LNCaP clone FGC (cell line): Measurements from ENCODE around the gene ADAM17.

Experiments
- DNase-seq: peaks from one replicate; pipeline ENCODE4 v3.0.0-alpha.2; 2011; ENCODE audit warnings: low read depth
- H3K4me3 ChIP-seq: 2 replicates; pipeline ENCODE4 v1.5.1; 2011; ENCODE audit warnings: mild to moderate bottlenecking, low read depth, low read length, control low read depth
- TF ChIP-seq, protein P1 (sequence below): IDR thresholded peaks from 2 replicates; pipeline ENCODE4 v1.5.1; 2012; ENCODE audit warnings: mild to moderate bottlenecking; ENCODE audit not compliant: control insufficient read depth, insufficient read depth; ENCODE audit errors: extremely low read depth

Gene ADAM17

DNA sequence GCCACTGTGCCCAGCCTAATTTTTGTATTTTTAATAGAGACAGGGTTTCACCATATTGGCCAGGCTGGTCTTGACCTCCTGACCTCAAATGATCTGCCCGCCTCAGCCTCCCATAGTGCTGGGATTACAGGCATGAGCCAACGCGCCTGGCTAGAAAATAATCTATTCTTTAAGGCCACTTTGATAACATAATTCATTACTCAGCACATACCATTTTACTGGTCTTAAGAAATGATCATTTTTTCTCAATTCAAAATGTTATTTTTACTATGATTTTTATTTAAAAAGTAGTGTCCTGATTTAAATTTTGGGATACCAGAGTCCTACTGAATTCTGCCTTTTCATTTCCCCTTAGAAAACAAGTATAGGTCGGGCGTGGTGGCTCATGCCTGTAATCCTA is 27.0 kb upstream of the ADAM17 start:
- no peak for DNase-seq

DNA sequence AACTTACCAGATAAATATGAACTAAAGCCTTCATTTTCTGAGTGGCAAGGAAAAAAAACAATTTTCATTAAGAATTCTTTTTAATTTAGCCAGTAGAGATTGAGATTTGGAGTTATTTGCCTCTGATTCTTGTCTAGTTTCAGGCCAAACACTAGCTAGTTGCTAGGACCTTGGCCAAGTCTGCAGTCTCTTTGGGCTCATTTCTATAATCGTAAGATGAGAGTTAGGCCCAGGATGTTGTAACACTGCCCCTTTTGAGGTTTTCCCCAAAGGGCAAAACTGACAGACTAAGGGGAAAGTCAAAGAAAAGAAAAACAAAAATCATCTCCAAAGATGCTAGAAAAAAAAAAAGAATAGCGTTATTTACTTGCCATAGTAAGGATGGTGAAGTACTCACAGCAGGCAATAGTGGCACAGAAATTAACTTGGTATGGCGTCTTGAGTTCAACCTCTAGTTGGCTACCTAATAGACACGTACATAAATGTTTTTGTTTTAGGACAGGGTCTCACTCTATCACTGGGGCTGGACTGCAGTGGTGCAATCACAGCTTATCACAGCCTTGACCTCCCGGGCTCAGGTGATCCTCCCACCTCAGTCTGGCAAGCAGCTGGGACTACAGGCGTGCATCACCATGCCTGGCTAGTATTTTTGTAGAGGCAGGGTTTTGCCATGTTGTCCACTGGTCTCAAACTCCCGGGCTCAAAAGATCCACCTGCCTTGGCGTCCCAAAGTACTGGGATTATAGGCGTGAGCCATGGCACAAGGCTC is 23.0 kb upstream of the ADAM17 start:
- no peak for DNase-seq
- no peak overlapping the region for H3K4me3 ChIP-seq
- TF ChIP-seq, protein P1, sequence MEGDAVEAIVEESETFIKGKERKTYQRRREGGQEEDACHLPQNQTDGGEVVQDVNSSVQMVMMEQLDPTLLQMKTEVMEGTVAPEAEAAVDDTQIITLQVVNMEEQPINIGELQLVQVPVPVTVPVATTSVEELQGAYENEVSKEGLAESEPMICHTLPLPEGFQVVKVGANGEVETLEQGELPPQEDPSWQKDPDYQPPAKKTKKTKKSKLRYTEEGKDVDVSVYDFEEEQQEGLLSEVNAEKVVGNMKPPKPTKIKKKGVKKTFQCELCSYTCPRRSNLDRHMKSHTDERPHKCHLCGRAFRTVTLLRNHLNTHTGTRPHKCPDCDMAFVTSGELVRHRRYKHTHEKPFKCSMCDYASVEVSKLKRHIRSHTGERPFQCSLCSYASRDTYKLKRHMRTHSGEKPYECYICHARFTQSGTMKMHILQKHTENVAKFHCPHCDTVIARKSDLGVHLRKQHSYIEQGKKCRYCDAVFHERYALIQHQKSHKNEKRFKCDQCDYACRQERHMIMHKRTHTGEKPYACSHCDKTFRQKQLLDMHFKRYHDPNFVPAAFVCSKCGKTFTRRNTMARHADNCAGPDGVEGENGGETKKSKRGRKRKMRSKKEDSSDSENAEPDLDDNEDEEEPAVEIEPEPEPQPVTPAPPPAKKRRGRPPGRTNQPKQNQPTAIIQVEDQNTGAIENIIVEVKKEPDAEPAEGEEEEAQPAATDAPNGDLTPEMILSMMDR, result no peak

More for the DNA sequence above, 27.0 kb upstream of the ADAM17 start:
- TF ChIP-seq, protein P1, result no peak
- no peak overlapping the region for H3K4me3 ChIP-seq

DNA sequence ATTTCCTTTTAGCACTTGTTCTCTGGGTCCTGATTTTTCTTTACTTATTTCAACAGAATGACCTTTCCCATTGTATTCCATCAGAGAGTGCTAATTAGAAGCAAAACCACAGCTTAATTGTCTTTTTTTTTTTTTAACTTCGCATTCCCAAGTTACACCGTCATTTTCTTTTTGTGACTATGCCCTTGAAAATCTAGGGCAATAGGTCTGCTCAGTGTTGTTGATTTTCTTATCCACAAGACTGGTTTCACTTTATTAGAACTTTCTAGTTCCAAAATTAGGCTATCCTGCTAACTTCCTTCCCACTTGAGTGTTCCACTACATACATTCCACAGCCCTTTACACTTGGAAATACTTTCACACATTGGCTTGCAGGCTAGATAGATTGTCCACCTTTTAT is 18.7 kb upstream of the ADAM17 start:
- no peak for DNase-seq
- TF ChIP-seq, protein P1, result no peak
- no peak overlapping the region for H3K4me3 ChIP-seq

DNA sequence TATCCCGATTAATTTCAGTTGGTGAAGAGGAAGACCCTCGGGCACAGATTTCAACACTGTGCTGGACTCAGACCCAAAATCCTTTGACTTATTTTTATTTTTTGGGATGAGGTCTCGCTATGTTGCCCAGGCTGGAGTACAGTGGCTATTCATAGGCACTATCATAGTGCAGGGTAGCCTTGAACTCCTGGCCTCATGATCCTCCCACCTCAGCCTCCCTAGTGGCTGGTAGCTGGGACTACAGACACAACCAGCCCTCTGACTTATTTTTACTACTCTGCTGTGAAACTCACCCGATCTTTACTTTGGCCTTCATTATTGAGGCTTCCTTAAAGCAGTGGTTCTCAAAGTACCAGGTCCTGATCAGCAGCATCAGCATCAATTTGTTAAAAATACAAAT is 18.2 kb upstream of the ADAM17 start:
- TF ChIP-seq, protein P1, result no peak
- no peak for DNase-seq
- no peak overlapping the region for H3K4me3 ChIP-seq

DNA sequence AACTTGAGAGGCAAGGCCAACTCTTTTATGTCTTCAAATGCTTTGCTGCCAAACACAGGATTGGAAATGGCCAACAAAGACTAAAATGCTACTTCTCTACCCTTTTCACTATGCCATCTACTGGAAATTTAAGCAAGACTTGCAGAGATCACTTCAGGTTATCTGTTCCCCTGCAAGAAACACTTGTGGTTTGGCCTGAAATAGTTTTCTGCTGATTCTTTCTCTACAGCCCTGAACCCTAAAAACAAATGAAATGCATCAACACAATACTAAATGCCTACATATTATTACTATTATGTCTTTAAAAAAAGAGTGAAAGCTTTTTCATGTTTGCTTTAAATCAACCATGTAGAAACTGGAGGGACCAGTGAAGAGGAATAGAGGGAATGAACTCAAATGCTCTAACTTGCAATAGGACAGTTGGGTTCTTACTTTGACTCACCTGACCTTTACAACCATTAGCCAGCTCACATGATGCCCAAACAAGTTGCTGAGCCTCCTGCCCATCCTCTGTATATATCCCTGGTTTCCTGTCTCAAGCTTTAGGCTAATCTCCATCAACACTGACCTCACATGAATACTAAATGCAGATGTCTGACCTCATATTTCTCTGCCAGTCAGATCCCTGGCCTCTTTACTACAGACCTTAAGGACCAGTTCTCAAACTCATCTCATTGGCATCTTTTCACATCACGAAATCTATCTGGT is 17.5 kb upstream of the ADAM17 start:
- H3K4me3 ChIP-seq, result no peak overlapping the region
- DNase-seq, result no peak
- TF ChIP-seq, protein P1, result no peak

DNA sequence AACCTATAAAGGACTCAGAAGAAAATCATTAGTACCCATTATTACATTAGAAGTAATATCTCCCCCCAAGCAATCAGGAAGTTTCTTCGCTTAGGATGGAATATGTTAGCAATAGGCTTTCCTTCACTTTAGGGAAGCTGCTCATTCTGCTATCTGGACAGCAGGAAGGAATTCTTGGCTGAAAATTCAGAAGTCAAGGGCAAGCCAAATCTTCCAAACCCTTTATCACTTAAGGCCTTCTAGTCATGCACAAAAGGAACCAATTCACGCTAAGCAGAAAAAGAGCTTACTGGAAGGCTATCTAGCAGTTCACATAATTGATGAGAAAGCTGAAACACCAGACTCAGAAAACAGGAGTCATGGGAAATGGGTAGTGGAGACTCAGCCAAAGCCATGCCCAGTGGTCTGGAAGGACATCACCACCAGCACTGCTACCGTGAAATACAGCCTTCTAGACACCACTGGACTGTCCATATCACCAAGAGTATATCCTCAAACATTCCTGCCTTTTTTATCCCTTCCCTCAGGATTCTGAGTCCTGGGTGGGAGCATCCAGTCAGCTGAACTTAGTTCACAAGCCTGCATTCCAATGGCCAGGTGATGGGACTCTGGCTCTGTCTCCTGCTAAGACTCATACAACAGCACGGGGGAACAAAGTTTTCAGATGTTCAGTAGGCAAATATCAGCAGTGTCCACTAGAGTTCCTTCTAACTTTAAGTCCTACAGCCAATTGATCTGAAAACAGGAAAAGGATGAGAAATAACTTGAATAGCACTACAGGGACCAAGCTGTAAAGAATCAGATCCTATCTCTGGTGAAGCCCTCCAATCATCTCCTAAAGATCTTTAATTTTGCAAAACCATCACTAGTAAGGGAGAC is 14.8 kb upstream of the ADAM17 start:
- DNase-seq, result no peak
- H3K4me3 ChIP-seq, result no peak overlapping the region
- TF ChIP-seq, protein P1, result no peak
